Measurements from ENCODE around the gene NQO2.

The NQO2 gene

DNA sequence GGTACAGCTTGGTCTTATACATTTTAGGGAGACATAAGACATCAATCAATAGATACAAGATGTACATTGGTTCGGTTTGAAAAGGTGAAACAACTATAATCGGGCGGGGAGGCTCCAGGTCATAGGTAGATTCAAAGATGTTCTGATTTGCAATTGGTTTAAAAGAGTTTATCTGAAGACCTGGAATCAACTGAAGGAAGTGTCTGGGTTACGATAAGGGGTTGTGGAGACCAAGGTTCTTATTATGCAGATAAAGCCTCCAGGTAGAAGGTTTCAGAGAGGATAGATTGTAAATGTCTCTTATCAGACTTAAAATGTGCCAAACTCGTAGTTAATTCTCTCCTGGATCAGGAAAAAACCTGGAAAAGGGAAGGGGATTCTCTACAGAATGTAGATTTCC is 22.4 kb upstream of the NQO2 start:
- no peak overlapping the region for H3K4me2 ChIP-seq
- no peak overlapping the region for H3K9ac ChIP-seq
- no peak for TF ChIP-seq Cebpa-rat (IDR thresholded peaks at IDR 0.05)
- 0 out of 2 replicates have a peak, but pooled peaks cover 4% of the 10 kb centered on the region for H3K4me1 ChIP-seq
- H3K9me3 ChIP-seq, result peaks cover 18% of the 10 kb centered on the region
- H3K4me3 ChIP-seq, result no peak overlapping the region
- no peaks in the 10 kb centered on the region for H4K20me1 ChIP-seq
- peaks cover 53% of the 10 kb centered on the region for H3K27me3 ChIP-seq
- H3K27ac ChIP-seq, result no peak overlapping the region
- no peaks in the 10 kb centered on the region for H3K36me3 ChIP-seq

DNA sequence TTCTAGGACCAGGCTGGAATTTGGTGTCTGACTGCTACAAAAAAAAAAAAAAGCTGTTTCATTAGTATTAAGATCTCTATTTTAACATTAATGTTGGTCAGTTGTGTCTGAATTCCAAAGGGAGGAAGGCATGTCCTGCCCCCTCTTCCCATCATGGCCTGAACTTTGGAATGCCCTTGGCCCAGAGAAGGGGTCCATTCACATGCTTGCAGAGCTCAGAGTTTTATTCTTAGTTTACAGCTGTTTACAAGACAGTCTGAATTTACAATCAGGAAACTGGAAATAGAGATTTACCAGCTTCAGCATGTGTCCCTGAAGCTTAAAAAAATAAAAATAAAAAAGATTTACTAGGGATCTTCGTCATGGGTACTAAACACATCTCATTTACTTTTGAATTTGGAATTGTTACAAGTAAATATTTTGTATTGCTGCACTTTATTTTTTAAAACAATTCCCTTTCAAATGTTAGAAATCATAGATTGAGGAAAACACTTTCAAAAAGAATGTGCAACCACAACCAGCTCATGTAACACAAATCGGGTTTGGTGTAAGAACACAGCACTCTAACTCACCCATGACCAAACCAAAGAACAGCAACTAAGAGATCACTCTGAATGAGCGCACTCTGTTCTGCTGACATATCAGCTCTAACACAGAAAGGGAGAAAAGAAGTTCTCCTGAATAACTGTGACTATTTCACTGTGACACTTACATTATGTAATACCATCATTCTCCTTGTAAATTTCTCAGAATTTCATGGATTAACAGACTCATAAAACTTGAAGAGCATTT is 21.7 kb upstream of the NQO2 start:
- H3K27me3 ChIP-seq, result peaks cover 46% of the 10 kb centered on the region
- no peak overlapping the region for H3K4me3 ChIP-seq
- no peak overlapping the region for H3K27ac ChIP-seq
- H4K20me1 ChIP-seq, result no peaks in the 10 kb centered on the region
- 0 out of 2 replicates have a peak, but pooled peaks cover 4% of the 10 kb centered on the region for H3K4me1 ChIP-seq
- TF ChIP-seq Cebpa-rat (IDR thresholded peaks at IDR 0.05), result no peak
- H3K9me3 ChIP-seq, result peaks cover 11% of the 10 kb centered on the region
- no peak overlapping the region for H3K9ac ChIP-seq
- no peaks in the 10 kb centered on the region for H3K36me3 ChIP-seq
- H3K4me2 ChIP-seq, result no peak overlapping the region

DNA sequence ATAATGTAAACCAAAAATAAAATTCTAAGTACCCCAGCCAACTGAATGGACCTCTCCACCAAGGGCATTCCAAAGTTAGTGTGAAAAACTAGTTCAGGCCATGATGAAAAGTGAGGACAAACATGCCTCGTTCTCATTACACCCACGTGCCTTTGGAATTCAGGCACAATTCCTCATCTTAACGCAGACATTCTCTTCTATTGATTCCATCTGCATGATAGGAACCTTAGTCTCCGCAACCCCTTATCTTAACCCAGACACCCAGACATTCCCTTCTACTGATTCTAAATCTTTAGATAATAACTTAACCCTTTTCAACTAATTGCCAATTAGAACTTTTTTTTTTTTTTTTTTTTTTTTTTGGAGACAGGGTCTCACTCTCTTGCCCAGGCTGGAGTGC is 20.8 kb upstream of the NQO2 start:
- H3K9ac ChIP-seq, result no peak overlapping the region
- no peaks in the 10 kb centered on the region for H4K20me1 ChIP-seq
- H3K4me1 ChIP-seq, result 0 out of 2 replicates have a peak, but pooled peaks cover 4% of the 10 kb centered on the region
- no peak overlapping the region for H3K27ac ChIP-seq
- no peak overlapping the region for H3K4me3 ChIP-seq
- H3K4me2 ChIP-seq, result no peak overlapping the region
- no peak for TF ChIP-seq Cebpa-rat (IDR thresholded peaks at IDR 0.05)
- no peaks in the 10 kb centered on the region for H3K36me3 ChIP-seq
- H3K27me3 ChIP-seq, result peaks cover 37% of the 10 kb centered on the region
- H3K9me3 ChIP-seq, result peaks cover 4% of the 10 kb centered on the region; the same call in 1 of the 2 replicates

DNA sequence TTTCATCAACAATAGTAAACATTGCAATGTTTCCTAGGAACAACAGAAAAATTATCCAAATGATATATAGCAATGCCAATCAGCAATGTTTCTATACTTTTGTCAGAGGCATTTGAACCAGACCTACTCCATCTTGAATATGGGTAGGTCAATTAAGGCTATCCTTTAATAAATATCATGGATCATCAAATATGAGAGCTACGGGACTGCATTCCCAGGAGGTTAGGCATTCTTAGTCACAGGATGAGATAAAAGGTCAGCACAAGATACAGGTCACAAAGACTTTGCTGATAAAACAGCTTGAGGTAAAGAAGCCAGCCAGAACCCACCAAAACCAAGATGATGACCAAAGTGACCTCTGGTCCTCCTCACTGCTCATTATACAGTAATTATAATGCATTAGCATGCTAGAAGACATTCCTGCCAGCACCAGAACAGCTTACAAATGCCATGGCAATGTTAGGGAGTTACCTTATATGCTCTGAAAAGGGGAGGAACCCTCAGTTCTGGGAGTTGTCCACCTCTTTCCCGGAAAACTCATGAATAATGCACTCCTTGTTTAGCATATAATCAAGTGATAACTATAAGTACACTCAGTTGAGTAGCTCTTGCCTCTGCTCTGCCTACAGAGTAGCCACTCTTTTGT is 19.8 kb upstream of the NQO2 start:
- TF ChIP-seq Cebpa-rat (IDR thresholded peaks at IDR 0.05), result no peak
- H3K9ac ChIP-seq, result no peak overlapping the region
- H3K27ac ChIP-seq, result no peak overlapping the region
- no peaks in the 10 kb centered on the region for H3K36me3 ChIP-seq
- no peak overlapping the region for H3K4me3 ChIP-seq
- H3K27me3 ChIP-seq, result peaks cover 27% of the 10 kb centered on the region
- no peaks in the 10 kb centered on the region for H3K9me3 ChIP-seq
- 0 out of 2 replicates have a peak, but pooled peaks cover 4% of the 10 kb centered on the region for H3K4me1 ChIP-seq
- H4K20me1 ChIP-seq, result no peaks in the 10 kb centered on the region
- no peak overlapping the region for H3K4me2 ChIP-seq

DNA sequence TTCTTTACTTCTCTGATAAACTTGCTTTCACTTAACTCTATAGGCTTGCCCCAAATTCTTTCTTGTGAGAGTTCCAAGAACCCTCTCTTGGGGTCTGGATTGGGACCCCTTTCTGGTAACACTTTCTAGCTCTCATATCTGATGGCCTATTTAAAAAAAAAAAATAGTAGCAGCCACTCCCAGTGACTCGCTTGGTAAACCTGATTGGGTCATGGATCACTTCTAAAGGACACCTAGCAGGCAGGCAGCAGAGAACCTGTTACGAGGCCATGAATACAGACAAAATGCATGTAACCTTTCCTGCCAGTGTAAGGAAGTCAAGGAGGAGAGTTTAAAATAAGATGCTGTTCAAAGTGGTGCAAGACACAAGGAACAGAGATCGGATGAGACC is 19.2 kb upstream of the NQO2 start:
- Histone ChIP-seq H3K9me3 (no peaks in the 10 kb centered on the region), H3K4me2 (no peak overlapping the region), H3K27ac (no peak overlapping the region), H4K20me1 (no peaks in the 10 kb centered on the region), H3K27me3 (peaks cover 24% of the 10 kb centered on the region), H3K4me3 (no peak overlapping the region), H3K36me3 (no peaks in the 10 kb centered on the region), H3K4me1 (0 out of 2 replicates have a peak, but pooled peaks cover 4% of the 10 kb centered on the region), H3K9ac (no peak overlapping the region)
- no peak for TF ChIP-seq Cebpa-rat (IDR thresholded peaks at IDR 0.05)

DNA sequence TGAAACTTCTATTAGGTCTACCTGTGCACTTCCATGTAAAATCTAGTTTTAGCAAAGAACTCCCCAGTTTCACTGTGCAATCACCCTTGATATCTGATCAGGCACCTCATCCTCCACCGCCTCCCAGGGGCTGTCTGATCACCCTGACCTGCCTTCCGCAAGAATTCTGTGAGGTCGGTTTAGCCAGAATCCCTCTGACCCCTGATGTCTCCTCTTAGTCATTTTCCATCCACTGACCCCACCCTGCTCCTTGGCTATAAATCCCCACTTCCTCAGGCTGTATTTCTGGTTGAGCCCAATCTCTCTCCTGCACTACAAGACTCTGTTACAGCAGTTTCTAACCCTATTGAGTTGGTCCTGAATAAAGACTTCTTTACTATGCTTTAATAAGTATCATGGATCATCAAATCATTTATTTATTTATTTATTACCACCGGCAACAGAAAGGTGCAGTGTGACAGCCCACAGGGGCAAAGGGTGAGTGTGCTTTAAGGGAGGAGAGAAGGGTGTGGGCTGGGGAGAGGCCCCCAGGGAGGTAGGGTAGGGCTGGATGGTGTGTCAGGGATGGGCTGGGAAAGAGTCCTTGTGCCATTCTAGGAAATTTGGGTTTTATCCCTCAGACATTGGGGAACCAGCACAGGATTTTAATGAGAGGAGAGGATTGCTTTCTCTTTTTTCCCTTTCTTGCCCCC is 17.1 kb upstream of the NQO2 start:
- H3K27ac ChIP-seq, result no peak overlapping the region
- no peak overlapping the region for H3K9ac ChIP-seq
- no peak overlapping the region for H3K4me2 ChIP-seq
- H4K20me1 ChIP-seq, result no peaks in the 10 kb centered on the region
- no peaks in the 10 kb centered on the region for H3K36me3 ChIP-seq
- no peak for TF ChIP-seq Cebpa-rat (IDR thresholded peaks at IDR 0.05)
- peaks cover 4% of the 10 kb centered on the region for H3K27me3 ChIP-seq
- no peaks in the 10 kb centered on the region for H3K9me3 ChIP-seq
- no peak overlapping the region for H3K4me3 ChIP-seq
- H3K4me1 ChIP-seq, result peaks cover 7% of the 10 kb centered on the region

DNA sequence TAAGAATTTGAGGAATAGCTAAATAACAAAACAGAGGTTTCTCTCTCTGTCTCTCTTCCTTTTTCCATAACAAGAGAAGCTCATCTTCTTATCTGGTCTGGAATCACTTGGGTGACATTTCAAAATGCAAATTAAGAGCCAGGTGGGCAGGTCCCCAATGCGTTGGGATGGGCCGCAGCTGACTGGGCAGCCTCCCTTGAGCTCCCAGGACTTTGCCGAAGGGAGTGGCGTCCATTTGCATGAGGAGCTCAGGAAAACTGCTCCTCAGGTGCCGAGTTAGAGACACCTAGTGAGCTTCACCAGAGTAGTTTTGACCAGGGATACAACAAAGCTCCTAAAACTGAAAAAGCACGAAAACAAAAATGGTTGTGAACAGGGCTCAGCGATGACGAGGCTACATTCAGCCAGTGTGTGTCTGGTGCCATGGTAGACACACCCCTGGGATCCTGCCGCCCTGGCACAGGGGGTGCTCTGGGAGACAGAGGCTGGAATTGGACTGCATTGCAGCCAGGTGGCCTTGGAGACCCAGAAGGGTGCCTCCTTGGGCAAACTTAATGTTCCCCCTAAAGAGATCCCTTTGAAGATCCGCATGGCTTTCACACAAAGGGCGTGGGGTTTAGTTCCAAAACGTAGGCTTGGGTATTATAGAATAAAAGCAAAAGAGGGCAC is 14.8 kb upstream of the NQO2 start:
- no peak overlapping the region for H3K27ac ChIP-seq
- H3K9me3 ChIP-seq, result no peaks in the 10 kb centered on the region
- no peaks in the 10 kb centered on the region for H3K36me3 ChIP-seq
- no peak overlapping the region for H3K4me2 ChIP-seq
- H3K4me1 ChIP-seq, result peaks cover 17% of the 10 kb centered on the region
- no peaks in the 10 kb centered on the region for H4K20me1 ChIP-seq
- peaks cover under 1% of the 10 kb centered on the region; the same call in 1 of the 2 replicates for H3K27me3 ChIP-seq
- no peak overlapping the region for H3K4me3 ChIP-seq
- no peak overlapping the region for H3K9ac ChIP-seq
- no peak for TF ChIP-seq Cebpa-rat (IDR thresholded peaks at IDR 0.05)

DNA sequence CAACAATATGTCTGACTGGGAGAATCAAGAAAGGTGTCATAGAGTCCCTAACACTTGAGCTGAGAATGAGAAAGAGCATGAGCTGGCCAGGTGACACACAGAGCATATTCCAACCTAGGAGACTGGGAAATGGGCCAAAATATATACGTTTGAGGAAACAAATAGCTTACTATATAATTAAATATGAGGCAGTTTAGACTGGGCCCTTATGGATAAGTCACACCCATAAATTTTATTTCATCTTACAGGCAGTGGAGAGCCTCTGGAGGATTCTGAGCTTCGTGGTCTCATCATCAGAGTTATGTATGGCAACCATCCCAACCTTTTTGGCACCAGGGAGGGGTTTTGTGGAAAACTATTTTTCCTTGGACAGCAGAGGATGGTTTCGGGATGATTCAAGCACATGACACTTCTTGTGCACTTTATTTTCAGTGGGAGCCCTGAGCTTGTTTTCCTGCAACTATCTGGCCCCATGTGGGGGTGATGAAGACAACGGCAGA is 12.9 kb upstream of the NQO2 start:
- Histone ChIP-seq H3K4me3 (no peak overlapping the region), H4K20me1 (no peaks in the 10 kb centered on the region), H3K9me3 (no peaks in the 10 kb centered on the region), H3K27ac (no peak overlapping the region), H3K4me1 (peaks cover 25% of the 10 kb centered on the region), H3K27me3 (peaks cover 19% of the 10 kb centered on the region), H3K9ac (no peak overlapping the region), H3K4me2 (no peak overlapping the region), H3K36me3 (no peaks in the 10 kb centered on the region)
- TF ChIP-seq Cebpa-rat (IDR thresholded peaks at IDR 0.05), result no peak

DNA sequence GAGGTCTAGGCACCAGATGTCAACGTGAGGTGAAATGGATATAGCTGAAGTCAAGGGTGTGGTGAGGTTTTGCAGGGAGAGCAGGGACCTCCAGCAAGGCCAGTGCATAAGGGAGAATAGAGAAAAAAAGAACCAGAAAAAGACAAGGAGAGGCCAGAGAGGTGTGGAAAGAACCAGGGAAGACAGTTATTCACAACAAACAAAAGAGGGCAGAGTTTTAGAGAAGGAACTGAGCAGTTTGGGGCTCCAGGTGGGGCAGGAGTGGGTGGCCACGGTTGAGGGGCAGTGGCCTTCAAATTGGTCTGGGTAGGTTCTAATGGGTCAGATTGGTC is 11.6 kb upstream of the NQO2 start:
- H3K9ac ChIP-seq, result peak overlapping the region; percentile 83
- H3K27ac ChIP-seq, result peak overlapping the region; percentile 84
- no peaks in the 10 kb centered on the region for H3K9me3 ChIP-seq
- peaks cover 19% of the 10 kb centered on the region for H3K27me3 ChIP-seq
- no peaks in the 10 kb centered on the region for H4K20me1 ChIP-seq
- H3K4me1 ChIP-seq, result peaks cover 24% of the 10 kb centered on the region
- no peaks in the 10 kb centered on the region for H3K36me3 ChIP-seq
- no peak for TF ChIP-seq Cebpa-rat (IDR thresholded peaks at IDR 0.05)
- H3K4me3 ChIP-seq, result peak overlapping the region; percentile 81
- H3K4me2 ChIP-seq, result peak overlapping the region; percentile 90
